ENCODE data around the gene NOG.

DNA sequence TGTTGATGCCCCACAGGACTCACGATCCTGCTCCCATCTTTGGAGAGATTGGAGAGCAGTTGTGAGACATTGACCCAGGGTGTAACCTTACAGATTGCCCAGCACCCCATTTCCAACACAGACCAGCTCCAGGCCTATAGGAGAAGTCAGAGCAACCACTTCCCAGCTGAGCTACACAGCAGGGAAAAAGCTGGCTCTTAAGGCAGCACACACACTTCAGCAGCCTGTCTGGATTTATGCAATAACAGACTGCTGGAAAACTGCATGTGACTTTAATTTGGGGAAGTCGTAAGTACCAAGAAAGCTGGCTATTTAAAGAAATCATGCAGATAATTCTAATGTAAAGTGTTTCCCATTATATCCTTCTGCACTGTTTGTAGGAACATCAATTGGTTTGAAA lies 30.8 kb downstream of the NOG start:
- TF ChIP-seq, protein P1, sequence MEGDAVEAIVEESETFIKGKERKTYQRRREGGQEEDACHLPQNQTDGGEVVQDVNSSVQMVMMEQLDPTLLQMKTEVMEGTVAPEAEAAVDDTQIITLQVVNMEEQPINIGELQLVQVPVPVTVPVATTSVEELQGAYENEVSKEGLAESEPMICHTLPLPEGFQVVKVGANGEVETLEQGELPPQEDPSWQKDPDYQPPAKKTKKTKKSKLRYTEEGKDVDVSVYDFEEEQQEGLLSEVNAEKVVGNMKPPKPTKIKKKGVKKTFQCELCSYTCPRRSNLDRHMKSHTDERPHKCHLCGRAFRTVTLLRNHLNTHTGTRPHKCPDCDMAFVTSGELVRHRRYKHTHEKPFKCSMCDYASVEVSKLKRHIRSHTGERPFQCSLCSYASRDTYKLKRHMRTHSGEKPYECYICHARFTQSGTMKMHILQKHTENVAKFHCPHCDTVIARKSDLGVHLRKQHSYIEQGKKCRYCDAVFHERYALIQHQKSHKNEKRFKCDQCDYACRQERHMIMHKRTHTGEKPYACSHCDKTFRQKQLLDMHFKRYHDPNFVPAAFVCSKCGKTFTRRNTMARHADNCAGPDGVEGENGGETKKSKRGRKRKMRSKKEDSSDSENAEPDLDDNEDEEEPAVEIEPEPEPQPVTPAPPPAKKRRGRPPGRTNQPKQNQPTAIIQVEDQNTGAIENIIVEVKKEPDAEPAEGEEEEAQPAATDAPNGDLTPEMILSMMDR (IDR thresholded peaks at IDR 0.05 in 4 of 5, conservative IDR thresholded peaks at IDR 0.05 in 1 of 5): no peak
- no peak for TF ChIP-seq POLR2A (IDR thresholded peaks at IDR 0.05)
